Uterus (tissue), 2 donors: ENCODE results near the gene SLAMF7.

Source experiments
- CTCF ChIP-seq, 4 experiments: fragments of 200-600 bp in 2 of 4; fragments of 450-650 bp in 2 of 4; sonication (generic) in 2 of 4; IDR thresholded peaks; one replicate each; pipeline ENCODE4 v1.5.1; 2016 to 2019; ENCODE audit warnings: antibody characterized with exemption in 4 of 4, mild to moderate bottlenecking in 2 of 4, moderate library complexity in 1 of 4
- POLR2A ChIP-seq, 2 donors: fragments of 450-650 bp; IDR thresholded peaks; one replicate each; pipeline ENCODE4 v1.6.1; 2016; ENCODE audit warnings: antibody characterized with exemption in 2 of 2, mild to moderate bottlenecking in 1 of 2, moderate library complexity in 1 of 2

GRCh38 chr1:160761886-160762285, 22.8 kb downstream of the SLAMF7 start:
- no peak for TF ChIP-seq POLR2A (IDR thresholded peaks at IDR 0.05)
- TF ChIP-seq CTCF (IDR thresholded peaks at IDR 0.05): no peak
